HUES48 (cell line): Measurements from ENCODE around the gene DNAAF3.
A peak's percentile ranks its signal among the peaks of the same experiment; 100 is the strongest.
"Not testable (repeated sequence)": the region's sequence is repeated elsewhere in the genome, so short reads cannot be mapped to it uniquely, and the experiment has no call there.

Experiments used
- H3K27ac ChIP-seq: one replicate; pipeline ENCODE4 v1.7.0; 2013; ENCODE audit warnings: low read depth, low read length, inconsistent platforms
- H3K27me3 ChIP-seq: 2 replicates; pipeline ENCODE4 v1.6.1; 2013; ENCODE audit warnings: mild to moderate bottlenecking, low read length; ENCODE audit not compliant: control insufficient read depth, insufficient read depth
- H3K36me3 ChIP-seq: 2 replicates; pipeline ENCODE4 v1.6.1; 2013; ENCODE audit warnings: low read length; ENCODE audit not compliant: control insufficient read depth, insufficient read depth
- H3K4me1 ChIP-seq: 2 replicates; pipeline ENCODE4 v1.6.1; 2013; ENCODE audit warnings: mild to moderate bottlenecking, low read length; ENCODE audit not compliant: control insufficient read depth, insufficient read depth
- H3K4me3 ChIP-seq: 2 replicates; pipeline ENCODE4 v1.5.1; 2013; ENCODE audit warnings: mild to moderate bottlenecking, low read depth, low read length
- H3K9ac ChIP-seq: 2 replicates; pipeline ENCODE4 v1.6.1; 2013; ENCODE audit warnings: mild to moderate bottlenecking, low read depth, low read length, moderate library complexity
- H3K9me3 ChIP-seq: 2 replicates; pipeline ENCODE4 v1.6.1; 2013; ENCODE audit warnings: low read length; ENCODE audit not compliant: control insufficient read depth, insufficient read depth

The DNAAF3 gene

GRCh38 chr19:55160128-55160985 is 6.1 kb downstream of the DNAAF3 start:
- no peak overlapping the region for H3K27ac ChIP-seq
- H3K27me3 ChIP-seq: peaks cover 15% of the 10 kb centered on the region
- H3K9ac ChIP-seq: no peak overlapping the region
- H3K4me3 ChIP-seq: no peak overlapping the region
- H3K4me1 ChIP-seq: peaks cover 9% of the 10 kb centered on the region
- H3K36me3 ChIP-seq: no peaks in the 10 kb centered on the region
- no peaks in the 10 kb centered on the region for H3K9me3 ChIP-seq

- Histone ChIP-seq H3K36me3 (no peaks in the 10 kb centered on the region), H3K27ac (no peak overlapping the region), H3K9ac (no peak overlapping the region), H3K27me3 (peaks cover 15% of the 10 kb centered on the region), H3K4me3 (no peak overlapping the region), H3K9me3 (no peaks in the 10 kb centered on the region), H3K4me1 (peaks cover 9% of the 10 kb centered on the region)
Measured at GRCh38 chr19:55158848-55159749, 7.3 kb downstream of the DNAAF3 start.

- Histone ChIP-seq H3K4me1 (peaks cover 9% of the 10 kb centered on the region), H3K27me3 (peaks cover 15% of the 10 kb centered on the region), H3K4me3 (no peak overlapping the region), H3K9ac (no peak overlapping the region), H3K9me3 (no peaks in the 10 kb centered on the region), H3K27ac (no peak overlapping the region), H3K36me3 (no peaks in the 10 kb centered on the region)
Measured at GRCh38 chr19:55158423-55158822, 8.0 kb downstream of the DNAAF3 start.

GRCh38 chr19:55157064-55157908 is 9.1 kb downstream of the DNAAF3 start, which contains the start of gene TNNI3:
TSS of gene TNNI3 (minus strand) at chr19:55157732. CDS start at chr19:55157589, 143 bp downstream.
- no peak within 1 kb of the TSS for H3K9ac ChIP-seq
- H3K9me3 ChIP-seq: 0 out of 2 replicates have a peak, but pooled peaks cover 1% of the 10 kb centered on the region
- no peak within 1 kb of the TSS for H3K27ac ChIP-seq
- peaks cover 13% of the 10 kb centered on the region for H3K27me3 ChIP-seq
- peak within 1 kb of the TSS; percentile 72 for H3K4me3 ChIP-seq
- 0 out of 2 replicates have a peak, but pooled peaks cover 4% of the 10 kb centered on the region for H3K36me3 ChIP-seq
- peaks cover 9% of the 10 kb centered on the region for H3K4me1 ChIP-seq

GRCh38 chr19:55156202-55157063 is 10.0 kb downstream of the DNAAF3 start:
- Histone ChIP-seq H3K27ac (no peak overlapping the region), H3K4me1 (peaks cover 9% of the 10 kb centered on the region), H3K4me3 (peak overlapping the region; percentile 72), H3K27me3 (peaks cover 6% of the 10 kb centered on the region), H3K9ac (no peak overlapping the region), H3K9me3 (0 out of 2 replicates have a peak, but pooled peaks cover 6% of the 10 kb centered on the region), H3K36me3 (0 out of 2 replicates have a peak, but pooled peaks cover 4% of the 10 kb centered on the region)

- H3K4me1 ChIP-seq, H3K27me3 ChIP-seq, H3K36me3 ChIP-seq, H3K9ac ChIP-seq, H3K9me3 ChIP-seq, H3K27ac ChIP-seq: not testable (repeated sequence)
- H3K4me3 ChIP-seq: peak overlapping the region; percentile 72
Measured at GRCh38 chr19:55155784-55156183, 10.6 kb downstream of the DNAAF3 start.

GRCh38 chr19:55153652-55154264 is 12.7 kb downstream of the DNAAF3 start:
- Histone ChIP-seq H3K9ac (no peak overlapping the region), H3K27ac (no peak overlapping the region), H3K4me1 (peaks cover 7% of the 10 kb centered on the region)

GRCh38 chr19:55152017-55152416 is 14.4 kb downstream of the DNAAF3 start:
- 0 out of 2 replicates have a peak, but pooled peaks cover 6% of the 10 kb centered on the region for H3K9me3 ChIP-seq
- H3K9ac ChIP-seq: no peak overlapping the region
- no peaks in the 10 kb centered on the region for H3K27me3 ChIP-seq
- peaks cover 7% of the 10 kb centered on the region; the same call in 1 of the 2 replicates for H3K36me3 ChIP-seq
- peaks cover 16% of the 10 kb centered on the region for H3K4me1 ChIP-seq
- no peak overlapping the region for H3K27ac ChIP-seq
- no peak overlapping the region for H3K4me3 ChIP-seq

More at GRCh38 chr19:55153652-55154264, 12.7 kb downstream of the DNAAF3 start:
- 0 out of 2 replicates have a peak, but pooled peaks cover 6% of the 10 kb centered on the region for H3K9me3 ChIP-seq
- no peak overlapping the region for H3K4me3 ChIP-seq
- H3K36me3 ChIP-seq: peaks cover 7% of the 10 kb centered on the region; the same call in 1 of the 2 replicates
- H3K27me3 ChIP-seq: no peaks in the 10 kb centered on the region
